BLaER1 treated with 17β-estradiol and CSF1 and Interleukin-3, amounts not matched to agents 10 nM and 100 nM (cell line): ENCODE measurements around the gene MIER1.

Source experiments
- H3K27ac ChIP-seq, 11 experiments: shearing (Covaris generic); formaldehyde crosslinking; 2 replicates each; pipeline ENCODE4 v1.8.1; 2022
- H3K27me3 ChIP-seq, 11 experiments: shearing (Covaris generic); formaldehyde crosslinking; 2 replicates each; pipeline ENCODE4 v1.8.1; 2022
- H3K36me3 ChIP-seq, 11 experiments: shearing (Covaris generic); formaldehyde crosslinking; 2 replicates each; pipeline ENCODE4 v1.8.1; 2022
- H3K4me1 ChIP-seq, 10 experiments: shearing (Covaris generic); formaldehyde crosslinking; 2 replicates each; pipeline ENCODE4 v1.8.1; 2022
- H3K4me2 ChIP-seq, 11 experiments: shearing (Covaris generic); formaldehyde crosslinking; 2 replicates each; pipeline ENCODE4 v1.8.1; 2022
- H3K4me3 ChIP-seq, 10 experiments: shearing (Covaris generic); formaldehyde crosslinking; 2 replicates each; pipeline ENCODE4 v1.8.1; 2022
- H3K9ac ChIP-seq, 11 experiments: shearing (Covaris generic); formaldehyde crosslinking; 2 replicates each; pipeline ENCODE4 v1.8.1; 2022
- H3K9me3 ChIP-seq, 11 experiments: shearing (Covaris generic); formaldehyde crosslinking; replicated peaks in 1 of 11; 2 replicates each; pipeline ENCODE4 v1.8.1; 2022
- H4K20me1 ChIP-seq, 11 experiments: shearing (Covaris generic); formaldehyde crosslinking; 2 replicates each; pipeline ENCODE4 v1.8.1; 2022
- Cebpa-rat ChIP-seq, 11 experiments: shearing (Covaris generic); IDR thresholded peaks; 2 replicates each; pipeline ENCODE4 v1.8.1; 2022

Gene MIER1

DNA sequence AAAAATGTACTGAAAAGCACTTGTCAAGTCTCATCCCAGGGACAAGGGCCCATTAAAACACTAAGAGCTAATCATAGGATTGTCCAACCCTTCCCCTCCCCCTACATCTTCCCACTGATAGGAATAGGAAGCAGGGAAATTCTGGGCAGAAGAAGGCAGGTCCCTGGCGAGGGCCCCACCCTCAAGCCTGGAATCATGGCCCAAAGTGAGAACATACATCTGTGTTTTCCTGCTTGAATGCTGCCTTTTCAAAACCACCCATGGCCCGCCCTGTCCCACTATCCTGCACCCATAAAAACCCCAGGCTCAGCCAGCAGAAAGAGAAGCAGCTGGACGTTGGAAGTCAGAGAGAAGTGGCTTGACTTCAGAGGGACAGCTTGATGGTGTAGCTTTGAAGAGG lies 5.0 kb upstream of the MIER1 start:
- H4K20me1 ChIP-seq, result no peaks in the 10 kb centered on the region
- H3K9me3 ChIP-seq, result peaks cover 30 to 39% (median 36%) of the 10 kb centered on the region in 11 experiments
- no peak for TF ChIP-seq Cebpa-rat (IDR thresholded peaks at IDR 0.05)
- peaks cover 10 to 34% (median 20%) of the 10 kb centered on the region in 11 experiments; a peak in 18 of 22 replicates for H3K36me3 ChIP-seq
- H3K27me3 ChIP-seq, result no peaks in the 10 kb centered on the region
- H3K27ac ChIP-seq, result no peak overlapping the region
- no peak overlapping the region for H3K4me3 ChIP-seq
- peak overlapping the region in 1 of 11 experiments; percentile 52; a peak in 1 of 22 replicates for H3K4me2 ChIP-seq
- peaks cover 14 to 28% (median 26%) of the 10 kb centered on the region in 10 experiments for H3K4me1 ChIP-seq
- no peak overlapping the region for H3K9ac ChIP-seq

DNA sequence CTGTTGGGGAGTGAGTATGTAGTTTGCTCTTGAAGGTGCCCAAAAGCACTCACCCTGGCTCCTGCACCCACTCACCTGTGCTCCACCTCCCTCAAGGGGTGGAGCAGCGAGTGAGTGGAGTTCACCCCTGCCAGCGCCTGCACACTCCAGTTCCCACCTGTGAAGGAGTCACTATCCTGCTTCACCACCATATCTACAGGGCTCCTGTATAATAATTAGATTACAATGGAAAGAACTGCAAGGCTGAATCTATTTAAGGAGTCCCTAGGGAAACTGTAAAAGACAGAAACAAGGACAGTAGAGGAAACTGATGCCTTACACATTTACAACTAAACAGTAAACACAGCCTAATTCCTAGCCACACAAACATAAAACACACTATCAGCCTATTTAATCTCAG lies 4.2 kb upstream of the MIER1 start:
- H3K9me3 ChIP-seq, result peaks cover 30 to 39% (median 36%) of the 10 kb centered on the region in 11 experiments

DNA sequence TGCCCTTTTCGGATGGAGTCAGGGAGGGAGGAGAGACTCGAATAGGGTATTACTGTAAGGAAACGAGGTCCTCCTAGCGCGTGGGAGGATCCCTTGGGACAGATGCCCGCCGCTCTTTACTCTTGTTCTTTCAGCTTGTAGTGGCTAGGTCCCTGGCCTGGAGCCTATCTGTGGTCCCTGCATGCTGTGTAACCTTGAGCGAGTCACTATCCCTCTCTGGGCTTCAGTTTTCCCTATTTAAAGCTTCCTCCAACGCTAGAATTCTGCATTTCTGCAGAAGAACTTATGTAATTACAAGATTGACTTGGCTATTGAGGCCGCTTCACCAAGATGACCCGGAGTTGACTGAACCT lies 744 bp downstream of the MIER1 start:
- H3K27me3 ChIP-seq, result no peaks in the 10 kb centered on the region
- H3K36me3 ChIP-seq, result peaks cover 0 to 20% (median under 1%) of the 10 kb centered on the region in 11 experiments; a peak in 13 of 22 replicates
- H3K4me3 ChIP-seq, result peak overlapping the region; percentile 70 to 93 (median 86)
- peaks cover 0 to 42% (median 7%) of the 10 kb centered on the region in 11 experiments; a peak in 8 of 22 replicates for H4K20me1 ChIP-seq
- peak overlapping the region; percentile 78 to 97 (median 88) for H3K9ac ChIP-seq
- peak overlapping the region; percentile 82 to 95 (median 91) for H3K4me2 ChIP-seq
- peak overlapping the region; percentile 3 to 97 (median 93); a peak in 21 of 22 replicates for H3K27ac ChIP-seq
- peaks cover 39 to 65% (median 52%) of the 10 kb centered on the region in 10 experiments for H3K4me1 ChIP-seq
- TF ChIP-seq Cebpa-rat (IDR thresholded peaks at IDR 0.05), result no peak
- peaks cover 0 to 2% (median under 1%) of the 10 kb centered on the region in 11 experiments; a peak in 17 of 22 replicates for H3K9me3 ChIP-seq

More for the DNA sequence above, 4.2 kb upstream of the MIER1 start:
- peak overlapping the region in 7 of 11 experiments; percentile 18 to 72 (median 44); a peak in 11 of 22 replicates for H3K4me2 ChIP-seq
- no peak for TF ChIP-seq Cebpa-rat (IDR thresholded peaks at IDR 0.05)
- H3K27ac ChIP-seq, result no peak overlapping the region
- H3K9ac ChIP-seq, result no peak overlapping the region; a peak in 1 of 22 replicates
- no peaks in the 10 kb centered on the region for H3K27me3 ChIP-seq
- peaks cover 0 to 2% (median 1%) of the 10 kb centered on the region in 11 experiments; a peak in 8 of 22 replicates for H4K20me1 ChIP-seq
- peaks cover 10 to 34% (median 20%) of the 10 kb centered on the region in 11 experiments; a peak in 18 of 22 replicates for H3K36me3 ChIP-seq
- H3K4me1 ChIP-seq, result peaks cover 14 to 30% (median 27%) of the 10 kb centered on the region in 10 experiments
- H3K4me3 ChIP-seq, result no peak overlapping the region

DNA sequence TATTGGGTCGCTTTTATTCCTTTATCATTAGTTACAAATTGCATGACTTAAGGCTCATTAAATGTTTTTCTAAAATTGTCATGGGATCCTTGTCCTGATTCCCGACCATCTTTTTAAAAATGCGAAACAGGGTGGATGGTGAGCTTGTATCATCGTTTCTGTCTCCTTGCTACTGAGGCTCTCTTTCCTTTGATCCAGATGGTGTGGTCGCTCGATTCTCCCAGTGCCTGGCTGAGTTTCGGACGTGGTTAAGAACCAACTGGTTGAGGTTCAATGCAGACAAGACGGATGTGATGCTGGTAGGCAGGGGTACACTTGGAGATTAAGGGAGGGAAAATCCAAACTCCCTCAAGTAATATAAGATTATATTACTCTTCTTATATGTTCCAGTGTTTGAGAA lies 1.2 kb downstream of the MIER1 start:
- H3K27me3 ChIP-seq, result no peaks in the 10 kb centered on the region
- H3K36me3 ChIP-seq, result peaks cover 0 to 19% (median 0%) of the 10 kb centered on the region in 11 experiments; a peak in 4 of 22 replicates
- peak overlapping the region; percentile 78 to 97 (median 88) for H3K9ac ChIP-seq
- peak overlapping the region; percentile 70 to 93 (median 86) for H3K4me3 ChIP-seq
- H3K27ac ChIP-seq, result peak overlapping the region; percentile 3 to 97 (median 93); a peak in 20 of 22 replicates
- H4K20me1 ChIP-seq, result peaks cover 0 to 42% (median 7%) of the 10 kb centered on the region in 11 experiments; a peak in 8 of 22 replicates
- no peak for TF ChIP-seq Cebpa-rat (IDR thresholded peaks at IDR 0.05)
- H3K9me3 ChIP-seq, result no peaks in the 10 kb centered on the region
- H3K4me1 ChIP-seq, result peaks cover 39 to 61% (median 50%) of the 10 kb centered on the region in 10 experiments
- peak overlapping the region; percentile 82 to 95 (median 91) for H3K4me2 ChIP-seq

DNA sequence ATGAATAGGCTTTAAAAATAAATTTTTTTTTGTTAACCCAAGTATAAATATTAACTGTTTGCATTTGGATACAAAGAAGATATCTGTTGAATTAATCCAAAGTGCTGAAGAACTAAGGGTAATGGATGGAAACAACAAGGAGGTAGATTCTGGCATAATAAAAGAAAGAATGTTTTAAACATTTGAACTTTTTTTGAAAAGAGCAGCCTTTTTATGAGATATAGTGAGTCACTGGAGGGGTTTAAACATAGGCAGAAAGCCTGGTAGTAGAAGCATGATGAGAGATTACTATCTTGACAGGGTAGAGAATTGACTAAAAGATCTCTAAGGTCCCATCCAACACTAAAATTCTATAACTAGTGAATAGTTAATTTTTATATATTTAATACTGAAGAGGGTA lies 2.7 kb downstream of the MIER1 start:
- no peaks in the 10 kb centered on the region for H3K27me3 ChIP-seq
- peak overlapping the region in 1 of 11 experiments; percentile 95; a peak in 2 of 22 replicates for H3K9ac ChIP-seq
- no peak overlapping the region for H3K4me3 ChIP-seq
- no peak overlapping the region; a peak in 1 of 22 replicates for H3K27ac ChIP-seq
- H3K9me3 ChIP-seq, result no peaks in the 10 kb centered on the region
- TF ChIP-seq Cebpa-rat (IDR thresholded peaks at IDR 0.05), result no peak
- peaks cover 4 to 56% (median 21%) of the 10 kb centered on the region in 11 experiments; a peak in 17 of 22 replicates for H4K20me1 ChIP-seq
- H3K4me2 ChIP-seq, result peak overlapping the region in 5 of 11 experiments; percentile 82 to 95 (median 94); a peak in 7 of 22 replicates
- H3K4me1 ChIP-seq, result peaks cover 42 to 70% (median 56%) of the 10 kb centered on the region in 10 experiments
- H3K36me3 ChIP-seq, result peaks cover 0 to 19% (median 0%) of the 10 kb centered on the region in 11 experiments; a peak in 4 of 22 replicates

DNA sequence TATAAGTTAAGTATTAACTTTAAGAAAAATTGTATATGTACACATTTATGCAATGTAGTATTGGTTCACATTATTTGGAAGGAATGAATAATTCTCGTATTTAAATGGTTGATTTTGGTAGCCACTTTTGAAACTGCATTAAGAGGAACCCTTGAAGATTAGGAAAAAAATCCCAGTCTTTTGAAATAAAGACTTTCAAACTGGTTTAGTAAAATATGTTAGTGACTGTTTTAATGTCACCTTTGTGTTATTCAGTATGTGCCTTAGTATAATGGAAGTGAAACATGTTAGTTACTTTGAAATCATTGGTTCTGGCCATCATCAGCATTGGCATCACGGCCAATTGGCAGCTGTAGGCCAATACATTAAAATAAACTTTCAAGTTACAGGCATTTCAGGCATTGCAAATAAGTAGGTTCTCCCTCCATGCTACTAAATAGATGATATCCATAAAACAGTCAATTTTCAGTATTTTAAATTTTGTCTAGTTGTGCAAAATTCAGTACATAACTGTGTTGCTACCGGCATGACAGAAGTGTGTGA lies 4.4 kb downstream of the MIER1 start:
- H3K9ac ChIP-seq, result peak overlapping the region in 10 of 11 experiments; percentile 86 to 98 (median 96); a peak in 18 of 22 replicates
- peak overlapping the region; percentile 89 to 99 (median 96); a peak in 21 of 22 replicates for H3K27ac ChIP-seq
- H3K9me3 ChIP-seq, result no peaks in the 10 kb centered on the region
- no peak for TF ChIP-seq Cebpa-rat (IDR thresholded peaks at IDR 0.05)
- H3K36me3 ChIP-seq, result peaks cover 0 to 19% (median 0%) of the 10 kb centered on the region in 11 experiments; a peak in 4 of 22 replicates
- H3K4me1 ChIP-seq, result peaks cover 34 to 72% (median 58%) of the 10 kb centered on the region in 10 experiments
- H3K27me3 ChIP-seq, result no peaks in the 10 kb centered on the region
- H3K4me3 ChIP-seq, result peak overlapping the region; percentile 77 to 97 (median 88); a peak in 19 of 20 replicates
- H3K4me2 ChIP-seq, result peak overlapping the region; percentile 78 to 95 (median 90)
- H4K20me1 ChIP-seq, result peaks cover 9 to 73% (median 37%) of the 10 kb centered on the region in 11 experiments; a peak in 18 of 22 replicates

DNA sequence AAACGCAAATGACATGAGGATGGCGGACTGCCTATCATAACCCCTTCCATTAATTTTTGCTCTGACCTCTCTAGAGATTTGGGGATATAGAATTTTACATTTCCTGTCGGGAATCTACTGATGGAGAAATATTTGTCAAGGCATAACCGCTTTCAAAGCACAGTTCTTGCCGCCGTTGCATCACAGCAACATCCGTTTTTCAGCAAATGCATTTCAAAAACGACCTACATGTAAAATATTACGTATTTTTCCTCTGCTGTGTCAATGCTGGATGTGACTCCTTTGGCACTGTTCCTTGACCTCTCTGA lies 4.9 kb downstream of the MIER1 start:
- H3K27ac ChIP-seq, result peak overlapping the region; percentile 89 to 99 (median 96)

DNA sequence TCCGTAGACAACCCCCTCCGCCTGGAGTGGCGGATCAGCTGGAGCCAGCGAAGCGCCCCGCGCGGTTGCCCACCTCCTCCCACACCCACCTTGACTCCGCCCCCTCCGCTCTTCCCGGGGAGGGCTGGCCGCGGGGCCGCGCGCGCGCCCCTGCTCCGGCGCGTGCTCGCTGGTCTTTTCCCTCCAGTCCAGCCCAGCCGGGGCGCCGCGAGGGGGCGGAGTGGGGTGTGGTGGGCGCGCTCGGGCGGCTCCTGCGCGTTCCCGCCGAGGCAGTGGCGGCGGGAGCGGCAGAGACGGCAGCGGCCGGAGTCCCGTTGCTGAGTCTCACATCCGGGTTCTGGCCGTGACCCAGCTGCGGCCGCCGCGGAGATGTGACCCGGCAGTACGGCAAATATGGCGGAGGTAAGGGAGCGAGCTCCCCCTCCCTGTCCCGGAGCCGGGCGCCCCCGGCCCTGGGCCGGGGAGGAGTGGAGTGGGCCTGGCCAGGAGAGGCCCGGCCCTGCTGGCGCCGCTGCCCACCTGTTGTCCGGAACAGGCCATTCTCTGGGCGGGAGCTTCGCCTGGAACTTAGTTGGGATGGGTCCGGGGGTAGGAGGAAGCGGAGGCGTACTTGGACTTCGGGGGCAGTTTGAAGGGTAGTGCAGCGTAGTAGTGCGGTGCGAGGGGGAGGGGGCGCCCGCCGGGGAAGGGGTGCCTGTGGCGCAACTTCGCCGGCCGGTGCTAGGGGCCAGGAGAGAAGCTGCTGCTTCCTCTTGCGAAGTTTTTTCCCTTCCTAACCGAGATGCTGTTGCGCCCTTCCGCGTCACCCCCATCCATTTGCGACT lies 5.4 kb downstream of the MIER1 start:
- Histone ChIP-seq H3K4me3 (peak overlapping the region; percentile 77 to 97 (median 88)), H3K27me3 (no peaks in the 10 kb centered on the region), H3K4me2 (peak overlapping the region; percentile 78 to 97 (median 92)), H3K36me3 (peaks cover 0 to 19% (median 0%) of the 10 kb centered on the region in 11 experiments; a peak in 4 of 22 replicates), H3K27ac (peak overlapping the region; percentile 89 to 99 (median 96)), H3K9me3 (no peaks in the 10 kb centered on the region), H4K20me1 (peaks cover 13 to 83% (median 47%) of the 10 kb centered on the region in 11 experiments; a peak in 19 of 22 replicates), H3K9ac (peak overlapping the region; percentile 86 to 98 (median 96)), H3K4me1 (peaks cover 39 to 81% (median 67%) of the 10 kb centered on the region in 10 experiments)
- peak in 9 of 11 experiments; percentile 58 to 92 (median 78); a peak in 16 of 22 replicates for TF ChIP-seq Cebpa-rat (IDR thresholded peaks at IDR 0.05)

More for the DNA sequence above, 4.9 kb downstream of the MIER1 start:
- Histone ChIP-seq H4K20me1 (peaks cover 13 to 77% (median 42%) of the 10 kb centered on the region in 11 experiments; a peak in 19 of 22 replicates), H3K9ac (peak overlapping the region; percentile 86 to 98 (median 96)), H3K27me3 (no peaks in the 10 kb centered on the region), H3K4me3 (peak overlapping the region; percentile 77 to 97 (median 88)), H3K4me2 (peak overlapping the region; percentile 78 to 95 (median 90)), H3K36me3 (peaks cover 0 to 19% (median 0%) of the 10 kb centered on the region in 11 experiments; a peak in 4 of 22 replicates), H3K9me3 (no peaks in the 10 kb centered on the region), H3K4me1 (peaks cover 37 to 75% (median 62%) of the 10 kb centered on the region in 10 experiments)
- TF ChIP-seq Cebpa-rat (IDR thresholded peaks at IDR 0.05), result peak in 9 of 11 experiments; percentile 29 to 83 (median 57); a peak in 10 of 22 replicates
